Suprapubic skin (tissue), 4 donors: ENCODE results near the gene NPAS2. TPM values are rescaled to one million over a fixed set of nuclear protein-coding genes. Genes with fewer than 3 reads are reported as not detected.

ENCODE experiments used
- DNase-seq, 2 donors: peaks; one replicate each; pipeline ENCODE4 v3.0.0-alpha.2; 2019; ENCODE audit warnings: low spot score in 2 of 2
- H3K27ac ChIP-seq: fragments of 200-600 bp; sonication (generic); one replicate; pipeline ENCODE4 v1.5.1; 2019
- H3K27me3 ChIP-seq: fragments of 200-600 bp; sonication (generic); one replicate; pipeline ENCODE4 v1.5.1; 2019
- H3K36me3 ChIP-seq: fragments of 200-600 bp; sonication (generic); one replicate; pipeline ENCODE4 v1.5.1; 2019
- H3K4me1 ChIP-seq: fragments of 200-600 bp; sonication (generic); one replicate; pipeline ENCODE4 v1.5.1; 2019
- H3K4me3 ChIP-seq: fragments of 200-600 bp; sonication (generic); one replicate; pipeline ENCODE4 v1.5.1; 2019; ENCODE audit warnings: mild to moderate bottlenecking
- H3K9me3 ChIP-seq: fragments of 200-600 bp; sonication (generic); one replicate; pipeline ENCODE4 v1.5.1; 2019
- EP300 ChIP-seq: sonication (generic); formaldehyde crosslinking; IDR thresholded peaks from one replicate; pipeline ENCODE4 v1.6.1; 2017; ENCODE audit warnings: antibody characterized with exemption
- POLR2A ChIP-seq, 2 donors: fragments of 450-650 bp; IDR thresholded peaks; one replicate each; pipeline ENCODE4 v1.6.1; 2017; ENCODE audit warnings: antibody characterized with exemption in 2 of 2, mild to moderate bottlenecking in 2 of 2, moderate library complexity in 2 of 2
- POLR2AphosphoS5 ChIP-seq, 3 donors: sonication (generic); formaldehyde crosslinking; IDR thresholded peaks; one replicate each; pipeline ENCODE4 v1.6.1; 2017; ENCODE audit warnings: antibody characterized with exemption in 3 of 3
- WGBS: methylation state at CpG from one replicate; pipeline ENCODE4 v1.1.5; 2018; 5-methylcytosine and 5-hydroxymethylcytosine counted together
- total RNA-seq, 4 donors: library from RNA; depleted of rRNA; stranded (reverse); fragments of >200 nt; gene quantifications; one replicate each; pipeline ENCODE4 v1.1.0, GENCODE V29; 2016
- TF ChIP-seq, protein P1 (sequence below), 2 donors: fragments of 200-600 bp in 1 of 2; fragments of 450-650 bp in 1 of 2; sonication (generic) in 1 of 2; IDR thresholded peaks; one replicate each; pipeline ENCODE4 v1.5.1; 2016 to 2019; ENCODE audit warnings: antibody characterized with exemption in 2 of 2, mild to moderate bottlenecking in 1 of 2, moderate library complexity in 1 of 2

Gene NPAS2
- total RNA-seq, 4 donors from 2014 or later: 46.5 to 90.1 (median 62.9) TPM

DNA sequence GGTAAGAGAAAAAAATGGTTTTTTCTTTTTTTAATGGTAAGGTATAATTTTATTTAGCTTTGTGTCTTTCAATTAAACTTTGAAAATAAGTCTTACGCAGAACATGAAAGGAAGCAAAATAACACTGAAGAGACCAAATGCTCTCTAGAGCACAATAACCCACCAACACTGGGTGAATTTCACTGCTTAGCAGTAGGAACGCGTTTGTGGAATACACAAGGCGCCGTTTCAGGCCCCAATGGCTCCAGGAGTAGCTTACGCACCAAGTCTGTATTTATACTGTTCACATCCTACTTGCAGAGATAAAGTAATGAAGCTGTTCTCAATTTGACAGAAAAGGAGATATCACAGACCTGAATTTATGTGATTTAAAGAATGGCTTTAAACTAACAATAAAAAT lies 205.6 kb downstream of the NPAS2 start:
- Histone ChIP-seq H3K27me3 (no peaks in the 10 kb centered on the region), H3K4me3 (no peak overlapping the region), H3K4me1 (no peaks in the 10 kb centered on the region), H3K27ac (no peak overlapping the region), H3K9me3 (no peaks in the 10 kb centered on the region), H3K36me3 (peaks cover 67% of the 10 kb centered on the region)
- 92% methylated on average over 6 of the region's 6 CpGs for WGBS
- no peak for DNase-seq
- TF ChIP-seq, protein P1, sequence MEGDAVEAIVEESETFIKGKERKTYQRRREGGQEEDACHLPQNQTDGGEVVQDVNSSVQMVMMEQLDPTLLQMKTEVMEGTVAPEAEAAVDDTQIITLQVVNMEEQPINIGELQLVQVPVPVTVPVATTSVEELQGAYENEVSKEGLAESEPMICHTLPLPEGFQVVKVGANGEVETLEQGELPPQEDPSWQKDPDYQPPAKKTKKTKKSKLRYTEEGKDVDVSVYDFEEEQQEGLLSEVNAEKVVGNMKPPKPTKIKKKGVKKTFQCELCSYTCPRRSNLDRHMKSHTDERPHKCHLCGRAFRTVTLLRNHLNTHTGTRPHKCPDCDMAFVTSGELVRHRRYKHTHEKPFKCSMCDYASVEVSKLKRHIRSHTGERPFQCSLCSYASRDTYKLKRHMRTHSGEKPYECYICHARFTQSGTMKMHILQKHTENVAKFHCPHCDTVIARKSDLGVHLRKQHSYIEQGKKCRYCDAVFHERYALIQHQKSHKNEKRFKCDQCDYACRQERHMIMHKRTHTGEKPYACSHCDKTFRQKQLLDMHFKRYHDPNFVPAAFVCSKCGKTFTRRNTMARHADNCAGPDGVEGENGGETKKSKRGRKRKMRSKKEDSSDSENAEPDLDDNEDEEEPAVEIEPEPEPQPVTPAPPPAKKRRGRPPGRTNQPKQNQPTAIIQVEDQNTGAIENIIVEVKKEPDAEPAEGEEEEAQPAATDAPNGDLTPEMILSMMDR (IDR thresholded peaks at IDR 0.05): no peak
- TF ChIP-seq POLR2AphosphoS5 (IDR thresholded peaks at IDR 0.05) (no peak), POLR2A (IDR thresholded peaks at IDR 0.05) (no peak), EP300 (no peak)

- H3K4me3 ChIP-seq: no peak overlapping the region
- WGBS: 68% methylated on average over 9 of the region's 9 CpGs
- peaks cover 66% of the 10 kb centered on the region for H3K36me3 ChIP-seq
- H3K9me3 ChIP-seq: no peaks in the 10 kb centered on the region
- no peaks in the 10 kb centered on the region for H3K4me1 ChIP-seq
- DNase-seq: no peak
- TF ChIP-seq POLR2AphosphoS5 (IDR thresholded peaks at IDR 0.05): no peak
- no peak for TF ChIP-seq POLR2A (IDR thresholded peaks at IDR 0.05)
- TF ChIP-seq, protein P1 (IDR thresholded peaks at IDR 0.05): no peak
- H3K27ac ChIP-seq: no peak overlapping the region
- H3K27me3 ChIP-seq: no peaks in the 10 kb centered on the region
Measured at GRCh38 chr2:101026253-101026701, 206.3 kb downstream of the NPAS2 start.

GRCh38 chr2:101026923-101027469 lies 207.1 kb downstream of the NPAS2 start:
- 92% methylated on average over 13 of the region's 15 CpGs for WGBS
- peaks cover 64% of the 10 kb centered on the region for H3K36me3 ChIP-seq

GRCh38 chr2:101027852-101028251 lies 207.9 kb downstream of the NPAS2 start:
- TF ChIP-seq EP300 (no peak), POLR2A (IDR thresholded peaks at IDR 0.05) (no peak), POLR2AphosphoS5 (IDR thresholded peaks at IDR 0.05) (no peak)
- TF ChIP-seq, protein P1 (IDR thresholded peaks at IDR 0.05): no peak
- no peaks in the 10 kb centered on the region for H3K27me3 ChIP-seq
- peaks cover 67% of the 10 kb centered on the region for H3K36me3 ChIP-seq
- no peak overlapping the region for H3K27ac ChIP-seq
- H3K9me3 ChIP-seq: no peaks in the 10 kb centered on the region
- no peaks in the 10 kb centered on the region for H3K4me1 ChIP-seq
- 94% methylated on average over 8 of the region's 8 CpGs for WGBS
- no peak for DNase-seq
- H3K4me3 ChIP-seq: no peak overlapping the region

More at GRCh38 chr2:101026923-101027469, 207.1 kb downstream of the NPAS2 start:
- no peaks in the 10 kb centered on the region for H3K27me3 ChIP-seq
- no peak overlapping the region for H3K4me3 ChIP-seq
- no peaks in the 10 kb centered on the region for H3K4me1 ChIP-seq
- TF ChIP-seq EP300: no peak
- no peak for TF ChIP-seq POLR2A (IDR thresholded peaks at IDR 0.05)
- TF ChIP-seq POLR2AphosphoS5 (IDR thresholded peaks at IDR 0.05): no peak
- TF ChIP-seq, protein P1 (IDR thresholded peaks at IDR 0.05): no peak
- no peak overlapping the region for H3K27ac ChIP-seq
- no peak for DNase-seq
- H3K9me3 ChIP-seq: no peaks in the 10 kb centered on the region

- WGBS: 92% methylated on average over 9 of the region's 10 CpGs
- peaks cover 81% of the 10 kb centered on the region for H3K36me3 ChIP-seq
- no peaks in the 10 kb centered on the region for H3K27me3 ChIP-seq
- H3K4me3 ChIP-seq: no peak overlapping the region
- TF ChIP-seq EP300 (no peak), POLR2A (IDR thresholded peaks at IDR 0.05) (no peak), POLR2AphosphoS5 (IDR thresholded peaks at IDR 0.05) (no peak)
- TF ChIP-seq, protein P1 (IDR thresholded peaks at IDR 0.05): no peak
- DNase-seq: no peak
- H3K4me1 ChIP-seq: no peaks in the 10 kb centered on the region
- H3K9me3 ChIP-seq: no peaks in the 10 kb centered on the region
- H3K27ac ChIP-seq: no peak overlapping the region
Measured at GRCh38 chr2:101030866-101031554, 211.1 kb downstream of the NPAS2 start.
